Lower leg skin (tissue), 3 donors: Measurements from ENCODE around the gene SNAPIN.

Experiments used
- CTCF ChIP-seq, 3 donors: fragments of 450-650 bp; IDR thresholded peaks; one replicate each; pipeline ENCODE4 v1.5.1; 2016; ENCODE audit warnings: antibody characterized with exemption in 3 of 3, mild to moderate bottlenecking in 3 of 3, moderate library complexity in 2 of 3
- POLR2A ChIP-seq, 2 donors: fragments of 450-650 bp; IDR thresholded peaks; one replicate each; pipeline ENCODE4 v1.6.1; 2016 to 2017; ENCODE audit warnings: antibody characterized with exemption in 2 of 2, mild to moderate bottlenecking in 1 of 2, moderate library complexity in 1 of 2

GRCh38 chr1:153643100-153643499 is 15.4 kb upstream of the SNAPIN start:
- no peak for TF ChIP-seq POLR2A (IDR thresholded peaks at IDR 0.05)
- TF ChIP-seq CTCF (IDR thresholded peaks at IDR 0.05), result no peak
